ENCODE results near the gene ICOS. TPM values are rescaled to one million over a fixed set of nuclear protein-coding genes. Genes with fewer than 3 reads are reported as not detected.

ICOS gene
- total RNA-seq, 1 donor from 2014 or later: not detected

Other genes starting within 250 kb of the ICOS start
- 0.78 TPM for gene CD28, start 230.1 kb upstream of the ICOS start, total RNA-seq
- not detected for gene CTLA4, start 69.0 kb upstream of the ICOS start, total RNA-seq

All from occipital lobe (tissue), 1 donor.